Thymus (tissue), 14 donors: ENCODE measurements around the gene AP2S1. TPM values are rescaled to one million over a fixed set of nuclear protein-coding genes. Genes with fewer than 3 reads are reported as not detected.

Experiments used
- DNase-seq, 9 donors: peaks; one replicate each; pipeline ENCODE4 v3.0.0-alpha.2; 2013; ENCODE audit warnings: low spot score in 9 of 9, low read depth in 6 of 9, missing footprints in 1 of 9
- H3K27ac ChIP-seq, 2 donors: one replicate each; pipeline ENCODE4 v1.5.1; 2013; ENCODE audit warnings: control low read depth in 1 of 2, low read depth in 1 of 2, low read length in 1 of 2, mild to moderate bottlenecking in 1 of 2, moderate library complexity in 1 of 2
- H3K27me3 ChIP-seq, 2 donors: one replicate each; pipeline ENCODE4 v1.5.1; 2013; ENCODE audit warnings: low read length in 1 of 2; ENCODE audit not compliant: control insufficient read depth in 2 of 2, insufficient read depth in 1 of 2
- H3K36me3 ChIP-seq, 2 donors: one replicate each; pipeline ENCODE4 v1.5.1; 2013; ENCODE audit warnings: low read length in 1 of 2, mild to moderate bottlenecking in 1 of 2, moderate library complexity in 1 of 2; ENCODE audit not compliant: control insufficient read depth in 2 of 2, insufficient read depth in 2 of 2
- H3K4me1 ChIP-seq, 2 donors: one replicate each; pipeline ENCODE4 v1.5.1; 2013; ENCODE audit warnings: low read length in 2 of 2; ENCODE audit not compliant: control insufficient read depth in 2 of 2, insufficient read depth in 2 of 2
- H3K4me3 ChIP-seq, 2 donors: one replicate each; pipeline ENCODE4 v1.5.1; 2013; ENCODE audit warnings: low read length in 2 of 2, control low read depth in 1 of 2, mild to moderate bottlenecking in 1 of 2
- H3K9me3 ChIP-seq, 2 donors: one replicate each; pipeline ENCODE4 v1.5.1; 2013; ENCODE audit warnings: low read length in 1 of 2, mild to moderate bottlenecking in 1 of 2; ENCODE audit not compliant: control insufficient read depth in 2 of 2, insufficient read depth in 1 of 2
- WGBS: extraction: QIAGEN DNeasy Blood & Tissue Kit; methylation state at CpG from one replicate; pipeline ENCODE4 v1.1.7; 2013; 5-methylcytosine and 5-hydroxymethylcytosine counted together
- long read RNA-seq, 10 donors: transcript quantifications; one replicate each; lab custom pipeline, GENCODE V29; 2026
- polyA plus RNA-seq: library from polyadenylated mRNA; stranded (reverse); fragments of 200-250 nt; gene quantifications from one replicate; pipeline ENCODE4 v1.2.3, GENCODE V29; 2013
- total RNA-seq: library from RNA; stranded (reverse); fragments of 120-200 nt; gene quantifications from one replicate; pipeline ENCODE4 v1.2.4, GENCODE V29; 2013
- donor health status: healthy.

Gene AP2S1
- total RNA-seq (106 TPM), polyA plus RNA-seq (88.0 TPM)
- long read RNA-seq, donor 1, transcript AP2S1-201 (5 exons, 935 nt), result major isoform, 7 of 10 reads
- long read RNA-seq, donor 1, partial matches to known transcripts, result 0 of 10 reads
- long read RNA-seq, donor 1, other reads (novel, unspliced or antisense), result 0 of 10 reads
- long read RNA-seq, donor 2, transcript AP2S1-201 (5 exons, 935 nt), result major isoform, 111 of 126 reads
- long read RNA-seq, donor 2, partial matches to known transcripts, result 0 of 126 reads
- long read RNA-seq, donor 2, other reads (novel, unspliced or antisense), result 0 of 126 reads
- long read RNA-seq, donor 3, transcript AP2S1-201 (5 exons, 935 nt), result major isoform, 90 of 101 reads
- long read RNA-seq, donor 3, partial matches to known transcripts, result 0 of 101 reads
- long read RNA-seq, donor 3, other reads (novel, unspliced or antisense), result 0 of 101 reads
- long read RNA-seq, donor 4, transcript AP2S1-201 (5 exons, 935 nt), result major isoform, 46 of 54 reads
- long read RNA-seq, donor 4, partial matches to known transcripts, result 0 of 54 reads
- long read RNA-seq, donor 4, other reads (novel, unspliced or antisense), result 0 of 54 reads
- long read RNA-seq, donor 5, transcript AP2S1-203 (4 exons, 636 nt), result minor isoform, 6 of 134 reads
- long read RNA-seq, donor 5, transcript AP2S1-204 (4 exons, 707 nt), result minor isoform, 9 of 134 reads
- long read RNA-seq, donor 5, transcript AP2S1-201 (5 exons, 935 nt), result major isoform, 111 of 134 reads
- long read RNA-seq, donor 5, partial matches to known transcripts, result 0 of 134 reads
- long read RNA-seq, donor 5, other reads (novel, unspliced or antisense), result 0 of 134 reads
- long read RNA-seq, donor 6, transcript AP2S1-201 (5 exons, 935 nt), result major isoform, 44 of 52 reads
- long read RNA-seq, donor 6, partial matches to known transcripts, result 0 of 52 reads
- long read RNA-seq, donor 6, other reads (novel, unspliced or antisense), result 0 of 52 reads
- long read RNA-seq, donor 7, transcript AP2S1-201 (5 exons, 935 nt), result major isoform, 63 of 72 reads
- long read RNA-seq, donor 7, partial matches to known transcripts, result 0 of 72 reads
- long read RNA-seq, donor 7, other reads (novel, unspliced or antisense), result 0 of 72 reads
- long read RNA-seq, donor 8, transcript AP2S1-201 (5 exons, 935 nt), result major isoform, 41 of 45 reads
- long read RNA-seq, donor 8, partial matches to known transcripts, result 0 of 45 reads
- long read RNA-seq, donor 8, other reads (novel, unspliced or antisense), result 0 of 45 reads
- long read RNA-seq, donor 9, transcript AP2S1-201 (5 exons, 935 nt), result major isoform, 50 of 54 reads
- long read RNA-seq, donor 9, partial matches to known transcripts, result 0 of 54 reads
- long read RNA-seq, donor 9, other reads (novel, unspliced or antisense), result 0 of 54 reads
- long read RNA-seq, donor 10, transcript AP2S1-201 (5 exons, 935 nt), result major isoform, 58 of 70 reads
- long read RNA-seq, donor 10, partial matches to known transcripts, result 0 of 70 reads
- long read RNA-seq, donor 10, other reads (novel, unspliced or antisense), result 0 of 70 reads

DNA sequence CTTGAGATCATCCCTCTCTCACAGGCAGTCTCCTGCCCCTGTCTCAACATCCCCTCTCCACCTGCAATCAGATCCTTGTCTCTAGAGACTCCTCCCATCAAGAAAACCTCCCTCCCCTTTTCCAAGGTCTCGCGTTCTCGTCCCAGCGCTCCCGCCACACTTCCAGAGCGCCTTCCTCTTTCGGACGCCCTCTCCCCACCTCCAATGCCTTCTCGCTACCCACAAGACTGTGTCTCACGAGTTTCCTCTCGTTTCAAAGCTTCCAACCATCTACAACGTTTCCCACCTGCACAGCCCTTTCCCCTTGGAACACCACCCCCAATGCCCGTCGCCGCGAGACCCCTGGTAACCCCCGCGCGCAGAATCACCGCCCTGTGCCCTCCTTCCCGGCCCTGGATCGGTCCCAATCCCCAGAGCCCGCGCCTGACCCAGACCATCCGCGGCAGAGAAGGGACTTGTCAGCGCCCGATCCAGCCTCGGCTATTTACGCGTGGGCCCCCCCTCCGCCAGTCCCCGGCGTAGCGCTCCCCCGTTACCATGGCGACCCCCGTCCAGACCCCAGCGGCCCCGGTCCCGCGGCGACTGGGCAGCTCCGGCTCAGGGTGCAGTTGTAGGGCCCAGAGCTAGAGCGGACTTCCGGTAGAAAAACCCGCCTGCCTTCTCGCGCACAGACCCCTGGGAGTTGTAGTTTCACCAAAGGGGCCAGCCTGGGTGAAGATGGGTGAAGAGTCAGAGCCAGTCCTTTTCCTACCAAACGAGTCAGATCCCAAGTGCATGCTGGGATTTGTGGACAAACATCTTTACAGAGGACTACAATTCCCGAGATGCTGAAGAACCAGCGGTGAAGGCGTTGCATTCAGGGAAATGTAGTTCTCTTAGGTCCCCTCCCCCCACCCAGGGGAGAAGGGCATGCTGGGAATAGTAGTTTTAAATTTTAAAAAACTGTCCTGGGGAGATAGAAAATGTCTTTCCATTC, at the start of gene AP2S1:
Gene AP2S1, minus strand, starts transcription at position 619 of the 976 bp plus-strand sequence. Its CDS starts 80 bp downstream, at position 539.
- H3K27me3 ChIP-seq, result peaks cover 0 to 2% of the 10 kb centered on the region in 2 donors
- under 1% methylated on average over 53 of the region's 53 CpGs for WGBS
- peaks cover 10 to 14% of the 10 kb centered on the region in 2 donors for H3K4me1 ChIP-seq

DNA sequence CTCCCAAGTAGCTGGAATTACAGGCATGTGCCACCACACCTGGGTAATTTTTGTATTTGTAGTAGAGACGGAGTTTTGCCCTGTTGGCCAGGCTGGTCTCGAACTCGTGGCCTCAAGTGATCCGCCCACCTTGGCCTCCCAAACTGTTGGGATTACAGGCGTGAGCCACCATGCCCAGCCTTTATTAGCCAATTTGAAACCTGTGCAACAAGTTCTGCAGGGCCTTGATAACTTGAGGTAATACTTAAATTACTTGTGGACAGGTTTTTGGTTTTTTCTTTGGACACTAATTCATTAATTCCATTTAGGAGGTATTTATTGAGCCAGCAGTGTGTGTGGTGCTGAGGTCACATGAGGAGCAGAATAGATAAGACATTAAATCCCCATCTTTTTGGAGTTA, 49.7 kb upstream of the AP2S1 start:
- 98% methylated on average over 5 of the region's 5 CpGs for WGBS
- no peaks in the 10 kb centered on the region for H3K27me3 ChIP-seq
- no peak overlapping the region for H3K4me3 ChIP-seq
- H3K27ac ChIP-seq, result no peak overlapping the region
- H3K4me1 ChIP-seq, result peaks cover 0 to 2% of the 10 kb centered on the region in 2 donors
- peaks cover 0 to 2% of the 10 kb centered on the region in 2 donors for H3K9me3 ChIP-seq
- DNase-seq, result no peak
- peaks cover 0 to 4% of the 10 kb centered on the region in 2 donors for H3K36me3 ChIP-seq

More for the DNA sequence above, at the start of gene AP2S1:
- Histone ChIP-seq H3K36me3 (peaks cover 0 to 3% of the 10 kb centered on the region in 2 donors), H3K27ac (peak within 1 kb of the TSS; percentile 78 to 89), H3K9me3 (peaks cover 0 to 9% of the 10 kb centered on the region in 2 donors), H3K4me3 (peak within 1 kb of the TSS; percentile 86 to 93)
- DNase-seq, result peak; percentile 93 to 100 (median 98)

DNA sequence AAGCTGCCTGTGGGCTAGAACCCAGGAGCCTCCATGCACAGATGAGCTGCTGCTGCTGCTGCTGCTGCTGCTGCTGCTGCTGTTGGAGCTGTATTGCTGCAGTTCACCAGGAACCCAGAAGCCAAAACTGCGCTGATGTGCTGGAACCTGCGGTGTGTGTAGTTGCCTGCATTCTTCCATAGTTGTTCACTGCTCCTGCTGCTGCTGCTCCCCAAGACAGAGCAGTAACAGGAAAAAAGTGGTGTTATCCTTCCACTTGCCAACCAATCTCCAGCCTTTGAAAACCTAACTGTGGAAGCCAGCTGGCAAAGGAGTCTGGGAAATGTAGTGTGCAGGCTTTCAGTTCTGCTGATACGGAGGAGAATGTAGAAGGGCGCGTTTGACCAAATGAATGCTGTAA, 48.1 kb upstream of the AP2S1 start:
- peaks cover 0 to 4% of the 10 kb centered on the region in 2 donors for H3K36me3 ChIP-seq
- no peak overlapping the region for H3K4me3 ChIP-seq
- DNase-seq, result no peak
- H3K4me1 ChIP-seq, result no peaks in the 10 kb centered on the region
- H3K27ac ChIP-seq, result no peak overlapping the region
- H3K9me3 ChIP-seq, result peaks cover 0 to 2% of the 10 kb centered on the region in 2 donors
- no peaks in the 10 kb centered on the region for H3K27me3 ChIP-seq
- 95% methylated on average over 5 of the region's 5 CpGs for WGBS

DNA sequence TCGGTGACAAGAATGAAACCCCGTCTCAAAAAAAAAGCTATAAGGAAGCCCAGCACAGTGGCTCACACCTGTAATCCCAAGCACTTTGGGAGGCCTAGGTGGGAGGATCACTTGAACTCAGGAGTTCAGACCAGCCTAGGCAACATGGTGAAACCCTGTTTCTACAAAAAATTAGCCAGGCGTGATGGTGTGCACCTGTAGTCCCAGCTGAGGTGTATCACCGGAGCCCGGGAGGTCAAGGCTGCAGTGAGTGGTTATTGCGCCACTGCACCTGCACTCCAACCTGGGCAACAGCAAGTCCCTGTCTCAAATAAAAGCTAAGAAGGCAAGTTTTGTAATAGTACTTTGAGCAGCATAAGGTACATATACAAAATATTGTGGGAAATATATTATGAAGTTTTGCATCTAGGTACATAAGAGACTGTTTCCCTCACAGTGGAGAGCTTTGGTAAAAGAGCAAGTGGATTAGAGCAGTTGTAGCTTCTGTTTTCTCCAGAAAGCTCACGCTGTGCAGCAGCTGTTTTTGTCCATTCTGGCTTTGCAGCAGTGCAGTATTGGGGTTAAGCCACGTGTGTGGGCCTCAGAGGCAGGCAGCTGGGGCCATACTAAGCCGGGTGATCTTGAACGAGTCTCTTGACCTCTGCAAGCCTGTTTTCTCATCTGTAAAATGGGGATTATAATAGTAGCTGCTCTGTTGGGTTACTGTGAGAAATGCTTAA, 45.6 kb upstream of the AP2S1 start:
- Histone ChIP-seq H3K27me3 (no peaks in the 10 kb centered on the region), H3K9me3 (peaks cover 0 to 2% of the 10 kb centered on the region in 2 donors), H3K36me3 (peaks cover 0 to 4% of the 10 kb centered on the region in 2 donors), H3K27ac (no peak overlapping the region), H3K4me1 (no peaks in the 10 kb centered on the region), H3K4me3 (no peak overlapping the region)
- 96% methylated on average over 10 of the region's 10 CpGs for WGBS
- no peak for DNase-seq

DNA sequence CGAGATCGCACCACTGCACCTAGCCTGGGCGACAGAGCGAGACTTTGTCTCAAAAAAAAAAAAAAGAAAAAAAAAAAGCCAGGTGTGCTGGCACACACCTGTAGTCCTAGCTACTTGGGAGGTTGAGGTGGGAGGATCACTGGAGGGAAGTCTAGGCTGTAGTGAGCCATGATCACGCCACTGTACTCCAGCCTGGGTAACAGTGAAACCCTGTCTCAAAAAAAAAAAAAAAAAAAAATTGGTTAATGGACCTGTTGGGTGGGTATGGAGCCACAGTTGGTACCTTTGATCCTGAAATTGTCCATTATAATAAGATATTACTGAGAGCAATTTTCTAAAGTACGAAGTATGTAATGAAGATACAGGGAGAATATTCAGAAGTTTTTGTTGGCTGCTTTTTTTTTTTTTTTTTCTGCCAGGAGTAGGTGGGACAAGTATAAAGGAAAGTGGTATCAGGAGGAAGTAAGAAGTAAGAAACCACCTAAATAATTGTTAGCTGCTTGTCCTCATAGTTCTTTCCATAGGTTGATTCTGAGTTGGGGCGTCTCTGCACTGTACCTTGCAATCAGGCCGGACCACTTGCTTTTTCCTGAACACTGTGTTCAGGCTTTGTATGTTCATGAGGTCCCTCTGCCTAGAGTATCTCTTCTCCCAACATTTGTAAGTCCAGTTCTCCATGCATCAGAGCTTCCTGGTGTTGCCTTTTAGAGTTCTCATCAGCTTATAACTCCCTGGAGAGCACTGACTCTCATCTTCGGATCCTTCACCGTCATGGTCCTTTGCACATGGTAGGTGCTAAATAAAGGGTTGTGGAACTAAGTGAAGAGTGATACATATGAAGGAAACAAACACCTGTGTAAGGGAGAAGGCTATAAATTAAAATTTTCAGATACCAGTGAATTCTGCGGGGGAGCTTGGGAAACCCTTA, 41.9 kb upstream of the AP2S1 start:
- Histone ChIP-seq H3K27ac (no peak overlapping the region), H3K4me1 (no peaks in the 10 kb centered on the region), H3K36me3 (no peaks in the 10 kb centered on the region), H3K9me3 (peaks cover 0 to 2% of the 10 kb centered on the region in 2 donors), H3K4me3 (no peak overlapping the region), H3K27me3 (no peaks in the 10 kb centered on the region)
- 97% methylated on average over 11 of the region's 11 CpGs for whole genome bisulfite sequencing
- no peak for DNase-seq

DNA sequence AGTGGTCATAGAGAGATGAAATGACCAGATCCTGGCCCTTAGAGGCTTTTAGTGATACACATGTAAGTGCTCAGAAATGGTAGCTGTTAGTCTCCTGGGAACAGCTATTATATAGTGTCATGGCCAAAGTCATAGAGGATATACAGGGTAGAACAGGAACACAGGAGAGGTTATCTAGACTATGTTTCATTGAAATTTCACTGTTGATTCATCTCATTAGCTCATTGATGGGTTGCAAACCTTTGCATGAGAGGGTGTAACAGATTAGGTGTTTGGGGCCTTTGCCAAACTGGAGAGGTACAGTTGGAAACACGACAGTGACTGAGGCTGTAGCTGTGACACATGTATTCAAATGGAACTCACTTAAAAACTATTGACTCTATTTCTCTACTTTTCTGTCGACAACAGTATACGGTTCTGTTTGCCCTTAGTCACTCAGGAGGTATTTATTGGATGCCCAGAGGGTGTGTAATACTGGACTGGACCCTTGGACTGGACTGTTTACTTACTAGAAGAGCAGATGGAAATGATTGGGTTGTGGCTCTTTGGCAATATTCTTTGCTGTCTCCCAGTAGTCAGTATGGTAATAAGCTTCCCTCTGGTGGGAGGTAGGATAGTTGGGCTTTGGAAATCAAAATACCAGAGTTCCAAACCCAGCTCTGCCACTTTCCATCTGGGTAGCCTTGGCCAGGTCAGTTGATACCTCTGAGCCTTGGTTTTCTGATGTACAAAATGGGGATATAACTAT, 40.0 kb upstream of the AP2S1 start:
- H3K27ac ChIP-seq, result no peak overlapping the region
- H3K4me3 ChIP-seq, result no peak overlapping the region
- H3K36me3 ChIP-seq, result no peaks in the 10 kb centered on the region
- no peaks in the 10 kb centered on the region for H3K9me3 ChIP-seq
- H3K27me3 ChIP-seq, result no peaks in the 10 kb centered on the region
- DNase-seq, result no peak
- no peaks in the 10 kb centered on the region for H3K4me1 ChIP-seq
- WGBS, result 99% methylated on average over 3 of the region's 3 CpGs
